Natural killer cell (primary cell): ENCODE measurements around the gene ERAP2. TPM values are rescaled to one million over a fixed set of nuclear protein-coding genes. Genes with fewer than 3 reads are reported as not detected.

ENCODE experiments used
- ATAC-seq, 3 donors: fragments of 150-1000 bp in 2 of 3; fragments of 200-7000 bp in 1 of 3; cut with Tn5 transposase; 1 replicate in 1 of 3; 2 replicates in 2 of 3; pipeline ENCODE4 v1.10.0; 2021; ENCODE audit warnings: mild to moderate bottlenecking in 2 of 3, moderate library complexity in 2 of 3
- DNase-seq, 2 donors: peaks; one replicate each; pipeline versions ENCODE4 v3.0.0 to v3.0.0-alpha.2; 2013 to 2021; ENCODE audit warnings: mixed read lengths in 1 of 2
- H3K27ac ChIP-seq: one replicate; pipeline ENCODE4 v1.5.1; 2013; ENCODE audit warnings: mild to moderate bottlenecking, low read length
- H3K27me3 ChIP-seq: one replicate; pipeline ENCODE4 v1.6.1; 2013; ENCODE audit warnings: low read length; ENCODE audit not compliant: control insufficient read depth, insufficient read depth
- H3K36me3 ChIP-seq: one replicate; pipeline ENCODE4 v1.6.1; 2013; ENCODE audit warnings: low read length; ENCODE audit not compliant: control insufficient read depth, insufficient read depth
- H3K4me1 ChIP-seq: one replicate; pipeline ENCODE4 v1.6.1; 2013; ENCODE audit warnings: low read length; ENCODE audit not compliant: control insufficient read depth, insufficient read depth
- H3K4me3 ChIP-seq: one replicate; pipeline ENCODE4 v1.5.1; 2013; ENCODE audit warnings: low read length
- H3K9me3 ChIP-seq: one replicate; pipeline ENCODE4 v1.6.1; 2013; ENCODE audit warnings: low read length; ENCODE audit not compliant: control insufficient read depth, insufficient read depth
- H3K27ac Mint-ChIP-seq, 2 donors: one replicate each; pipeline ENCODE4 v1.8.0; 2022; ENCODE audit warnings: mild to moderate bottlenecking in 2 of 2, mixed read lengths in 2 of 2, moderate library complexity in 1 of 2
- H3K27me3 Mint-ChIP-seq, 2 donors: one replicate each; pipeline ENCODE4 v1.8.0; 2022; ENCODE audit warnings: low read depth in 2 of 2, mixed read lengths in 2 of 2
- H3K36me3 Mint-ChIP-seq: one replicate; pipeline ENCODE4 v1.8.0; 2022; ENCODE audit warnings: mixed read lengths
- H3K4me1 Mint-ChIP-seq, 2 donors: one replicate each; pipeline ENCODE4 v1.8.0; 2022; ENCODE audit warnings: mixed read lengths in 2 of 2
- H3K4me3 Mint-ChIP-seq: one replicate; pipeline ENCODE4 v1.8.0; 2022; ENCODE audit warnings: mild to moderate bottlenecking, moderate library complexity, mixed read lengths
- H3K9me3 Mint-ChIP-seq, 2 donors: one replicate each; pipeline ENCODE4 v1.8.0; 2022; ENCODE audit warnings: mixed read lengths in 2 of 2
- WGBS: methylation state at CpG from one replicate; pipeline ENCODE4 v1.1.7; 2013; ENCODE audit warnings: missing lambda C conversion rate; ENCODE audit not compliant: insufficient coverage; 5-methylcytosine and 5-hydroxymethylcytosine counted together
- intact Hi-C: fragments of 100-400 bp; cut with micrococcal nuclease; formaldehyde crosslinking; loops from one replicate; pipeline ENCODE4 v1.14.2; 2022
- total RNA-seq, 4 donors: library from RNA; stranded (reverse); fragments of 120-200 nt in 1 of 4; gene quantifications; one replicate each; pipeline versions ENCODE4 v1.2.3 to v1.2.4, GENCODE V29; 2013 to 2022
- TF ChIP-seq, protein P1 (sequence below): fragments of 200-600 bp; IDR thresholded peaks from one replicate; pipeline ENCODE4 v1.8.0; 2022; ENCODE audit warnings: antibody characterized with exemption

The ERAP2 gene
- total RNA-seq, 3 donors from 2014 or later (not counting 1 experiment from before 2014, with no cell fraction given) = 41.5 to 81.8 (median 79.2) TPM

GRCh38 chr5:96967400-96967799 lies 91.1 kb downstream of the ERAP2 start:
- Histone ChIP-seq H3K4me1 (peaks cover 18% of the 10 kb centered on the region), H3K36me3 (peaks cover 5% of the 10 kb centered on the region), H3K27ac (no peak overlapping the region), H3K27me3 (no peaks in the 10 kb centered on the region), H3K9me3 (no peaks in the 10 kb centered on the region), H3K4me3 (no peak overlapping the region)
- no peaks in the 10 kb centered on the region for H3K9me3 Mint-ChIP-seq
- WGBS = no CpG with 5 or more reads among the region's 1 CpG
- peak overlapping the region; percentile 48 to 94 for H3K27ac Mint-ChIP-seq
- H3K4me3 Mint-ChIP-seq = no peak overlapping the region
- TF ChIP-seq, protein P1, sequence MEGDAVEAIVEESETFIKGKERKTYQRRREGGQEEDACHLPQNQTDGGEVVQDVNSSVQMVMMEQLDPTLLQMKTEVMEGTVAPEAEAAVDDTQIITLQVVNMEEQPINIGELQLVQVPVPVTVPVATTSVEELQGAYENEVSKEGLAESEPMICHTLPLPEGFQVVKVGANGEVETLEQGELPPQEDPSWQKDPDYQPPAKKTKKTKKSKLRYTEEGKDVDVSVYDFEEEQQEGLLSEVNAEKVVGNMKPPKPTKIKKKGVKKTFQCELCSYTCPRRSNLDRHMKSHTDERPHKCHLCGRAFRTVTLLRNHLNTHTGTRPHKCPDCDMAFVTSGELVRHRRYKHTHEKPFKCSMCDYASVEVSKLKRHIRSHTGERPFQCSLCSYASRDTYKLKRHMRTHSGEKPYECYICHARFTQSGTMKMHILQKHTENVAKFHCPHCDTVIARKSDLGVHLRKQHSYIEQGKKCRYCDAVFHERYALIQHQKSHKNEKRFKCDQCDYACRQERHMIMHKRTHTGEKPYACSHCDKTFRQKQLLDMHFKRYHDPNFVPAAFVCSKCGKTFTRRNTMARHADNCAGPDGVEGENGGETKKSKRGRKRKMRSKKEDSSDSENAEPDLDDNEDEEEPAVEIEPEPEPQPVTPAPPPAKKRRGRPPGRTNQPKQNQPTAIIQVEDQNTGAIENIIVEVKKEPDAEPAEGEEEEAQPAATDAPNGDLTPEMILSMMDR = no peak
- H3K36me3 Mint-ChIP-seq = no peaks in the 10 kb centered on the region
- no peak for ATAC-seq
- H3K4me1 Mint-ChIP-seq = peaks cover 75 to 86% of the 10 kb centered on the region in 2 donors
- intact Hi-C loops = no loop called here
- no peaks in the 10 kb centered on the region for H3K27me3 Mint-ChIP-seq
- no peak for DNase-seq

- H3K27ac ChIP-seq = no peak overlapping the region
- Mint-ChIP-seq H3K9me3 (no peaks in the 10 kb centered on the region), H3K36me3 (no peaks in the 10 kb centered on the region), H3K27me3 (no peaks in the 10 kb centered on the region), H3K4me1 (peaks cover 76 to 86% of the 10 kb centered on the region in 2 donors), H3K27ac (peak overlapping the region; percentile 48 to 94), H3K4me3 (no peak overlapping the region)
- TF ChIP-seq, protein P1 = no peak
- no peaks in the 10 kb centered on the region for H3K27me3 ChIP-seq
- no peaks in the 10 kb centered on the region for H3K9me3 ChIP-seq
- ATAC-seq (no peak), DNase-seq (no peak)
- no peak overlapping the region for H3K4me3 ChIP-seq
- peaks cover 18% of the 10 kb centered on the region for H3K4me1 ChIP-seq
- 93% methylated on average over 1 of the region's 1 CpG for WGBS
- intact Hi-C loops = no loop called here
- peaks cover 5% of the 10 kb centered on the region for H3K36me3 ChIP-seq
These were observed 91.8 kb downstream of the ERAP2 start for GRCh38 chr5:96968074-96968473.

GRCh38 chr5:96968614-96969013 lies 92.3 kb downstream of the ERAP2 start:
- Histone ChIP-seq H3K9me3 (no peaks in the 10 kb centered on the region), H3K27me3 (no peaks in the 10 kb centered on the region), H3K4me1 (peaks cover 17% of the 10 kb centered on the region), H3K4me3 (no peak overlapping the region), H3K36me3 (peaks cover 5% of the 10 kb centered on the region), H3K27ac (peak overlapping the region; percentile 38)
- Mint-ChIP-seq H3K27me3 (no peaks in the 10 kb centered on the region), H3K4me1 (peaks cover 72 to 83% of the 10 kb centered on the region in 2 donors), H3K9me3 (no peaks in the 10 kb centered on the region), H3K27ac (peak overlapping the region; percentile 29 to 94), H3K4me3 (no peak overlapping the region), H3K36me3 (no peaks in the 10 kb centered on the region)
- 83% methylated on average over 2 of the region's 2 CpGs for WGBS
- TF ChIP-seq, protein P1 = no peak
- ATAC-seq (no peak), DNase-seq (no peak)
- intact Hi-C loops = no loop called here

Other genes with a start within 250 kb of the ERAP2 start
- 100 to 1,000 TPM; 364 to 414 (median 376) TPM for gene CAST, start 214.1 kb upstream of the ERAP2 start, total RNA-seq
- 100 to 1,000 TPM; 109 to 158 (median 112) TPM for gene ERAP1, start 68.6 kb upstream of the ERAP2 start, total RNA-seq
- 100 to 1,000 TPM; 126 to 162 (median 135) TPM for gene LNPEP, start 59.6 kb downstream of the ERAP2 start, total RNA-seq